Neural crest cell (in vitro differentiated cells): ENCODE data around the gene NME1. TPM values are rescaled to one million over a fixed set of nuclear protein-coding genes. Genes with fewer than 3 reads are reported as not detected.

Experiments used
- DNase-seq: peaks from one replicate; pipeline ENCODE4 v3.0.0; 2021; ENCODE audit warnings: low read depth, mixed read lengths, low spot score
- H3K27ac Mint-ChIP-seq: one replicate; pipeline ENCODE4 v1.8.0; 2021; ENCODE audit warnings: mild to moderate bottlenecking, mixed read lengths; ENCODE audit not compliant: unreplicated experiment
- H3K27me3 Mint-ChIP-seq: 2 replicates; pipeline ENCODE4 v1.8.0; 2021; ENCODE audit warnings: low read depth, mild to moderate bottlenecking, mixed read lengths
- H3K36me3 Mint-ChIP-seq: 2 replicates; pipeline ENCODE4 v1.8.0; 2021; ENCODE audit warnings: low read depth, mild to moderate bottlenecking, mixed read lengths
- H3K4me1 Mint-ChIP-seq: 2 replicates; pipeline ENCODE4 v1.8.0; 2021; ENCODE audit warnings: mixed read lengths
- H3K4me3 Mint-ChIP-seq: one replicate; pipeline ENCODE4 v1.8.0; 2021; ENCODE audit warnings: mild to moderate bottlenecking, mixed read lengths
- H3K9me3 Mint-ChIP-seq: 2 replicates; pipeline ENCODE4 v1.8.0; 2021; ENCODE audit warnings: mixed read lengths
- total RNA-seq: library from RNA; stranded (reverse); gene quantifications from 2 replicates; pipeline ENCODE4 v1.2.1, GENCODE V29; 2021
- TF ChIP-seq, protein P1 (sequence below): fragments of 200-600 bp; sonication (generic); conservative IDR thresholded peaks from 2 replicates; pipeline ENCODE4 v1.5.0; 2021; ENCODE audit warnings: antibody characterized with exemption, mild to moderate bottlenecking

The NME1 gene
- total RNA-seq, 1 donor from 2014 or later, result 322 TPM

GRCh38 chr17:51200295-51200694 is 46.9 kb downstream of the NME1 start:
- peaks cover 12% of the 10 kb centered on the region for H3K36me3 Mint-ChIP-seq
- H3K4me3 Mint-ChIP-seq, result no peak overlapping the region
- TF ChIP-seq, protein P1, sequence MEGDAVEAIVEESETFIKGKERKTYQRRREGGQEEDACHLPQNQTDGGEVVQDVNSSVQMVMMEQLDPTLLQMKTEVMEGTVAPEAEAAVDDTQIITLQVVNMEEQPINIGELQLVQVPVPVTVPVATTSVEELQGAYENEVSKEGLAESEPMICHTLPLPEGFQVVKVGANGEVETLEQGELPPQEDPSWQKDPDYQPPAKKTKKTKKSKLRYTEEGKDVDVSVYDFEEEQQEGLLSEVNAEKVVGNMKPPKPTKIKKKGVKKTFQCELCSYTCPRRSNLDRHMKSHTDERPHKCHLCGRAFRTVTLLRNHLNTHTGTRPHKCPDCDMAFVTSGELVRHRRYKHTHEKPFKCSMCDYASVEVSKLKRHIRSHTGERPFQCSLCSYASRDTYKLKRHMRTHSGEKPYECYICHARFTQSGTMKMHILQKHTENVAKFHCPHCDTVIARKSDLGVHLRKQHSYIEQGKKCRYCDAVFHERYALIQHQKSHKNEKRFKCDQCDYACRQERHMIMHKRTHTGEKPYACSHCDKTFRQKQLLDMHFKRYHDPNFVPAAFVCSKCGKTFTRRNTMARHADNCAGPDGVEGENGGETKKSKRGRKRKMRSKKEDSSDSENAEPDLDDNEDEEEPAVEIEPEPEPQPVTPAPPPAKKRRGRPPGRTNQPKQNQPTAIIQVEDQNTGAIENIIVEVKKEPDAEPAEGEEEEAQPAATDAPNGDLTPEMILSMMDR, result no peak
- DNase-seq, result no peak
- H3K27me3 Mint-ChIP-seq, result no peaks in the 10 kb centered on the region
- no peak overlapping the region for H3K27ac Mint-ChIP-seq
- H3K4me1 Mint-ChIP-seq, result no peaks in the 10 kb centered on the region
- H3K9me3 Mint-ChIP-seq, result no peaks in the 10 kb centered on the region

GRCh38 chr17:51200846-51201245 is 47.5 kb downstream of the NME1 start:
- H3K27ac Mint-ChIP-seq, result no peak overlapping the region
- no peak for DNase-seq
- no peaks in the 10 kb centered on the region for H3K4me1 Mint-ChIP-seq
- H3K27me3 Mint-ChIP-seq, result no peaks in the 10 kb centered on the region
- no peaks in the 10 kb centered on the region for H3K9me3 Mint-ChIP-seq
- peaks cover 14% of the 10 kb centered on the region for H3K36me3 Mint-ChIP-seq
- TF ChIP-seq, protein P1, result no peak
- H3K4me3 Mint-ChIP-seq, result no peak overlapping the region

DNA sequence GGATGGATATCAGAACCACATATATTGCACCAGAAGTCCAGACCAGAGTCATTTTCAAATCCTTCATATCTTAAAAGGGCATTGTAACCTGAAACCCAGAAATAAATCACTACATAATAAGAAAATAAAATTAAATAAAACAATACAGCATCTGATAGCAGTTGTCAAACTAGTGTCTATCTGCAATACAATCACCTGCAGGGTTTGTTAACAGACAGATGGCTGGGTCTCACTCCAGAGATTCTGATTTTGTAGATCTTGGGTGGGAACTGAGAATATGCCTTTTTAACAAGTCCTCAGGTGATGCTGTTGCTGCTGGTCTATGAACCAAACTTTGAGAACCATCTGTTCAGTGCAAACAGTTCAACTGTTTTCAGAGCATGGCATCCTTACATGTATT is 50.5 kb downstream of the NME1 start:
- TF ChIP-seq, protein P1, result no peak
- DNase-seq, result no peak
- Mint-ChIP-seq H3K4me3 (no peak overlapping the region), H3K36me3 (peaks cover 9% of the 10 kb centered on the region), H3K4me1 (no peaks in the 10 kb centered on the region), H3K27me3 (no peaks in the 10 kb centered on the region), H3K27ac (no peak overlapping the region), H3K9me3 (no peaks in the 10 kb centered on the region)

Other genes starting within 250 kb of the NME1 start
- 116 and 136 TPM in 2 replicates for gene SPAG9, start 32.7 kb upstream of the NME1 start, total RNA-seq
- 541 and 545 TPM in 2 replicates for gene NME2, start 12.9 kb downstream of the NME1 start, total RNA-seq
- gene MBTD1, start 106.5 kb downstream of the NME1 start, total RNA-seq, result 32.9 and 36.8 TPM in 2 replicates
- 52.4 and 59.6 TPM in 2 replicates for gene UTP18, start 107.0 kb downstream of the NME1 start, total RNA-seq